DND-41 (cell line): ENCODE measurements around the gene CEP295NL.

Experiments used
- ATAC-seq: fragments of 200-7000 bp; cut with Tn5 transposase; 3 replicates; pipeline ENCODE4 v1.9.1; 2021; ENCODE audit warnings: low read depth; ENCODE audit not compliant: insufficient read depth
- DNase-seq: peaks from one replicate; pipeline ENCODE4 v3.0.0-alpha.2; 2020
- H2AFZ ChIP-seq: 2 replicates; pipeline ENCODE4 v1.6.0; 2012; ENCODE audit warnings: low read depth, low read length
- H3K27ac ChIP-seq: 2 replicates; pipeline ENCODE4 v1.5.1; 2012; ENCODE audit warnings: low read length, inconsistent platforms
- H3K27me3 ChIP-seq: fragments of 200-600 bp; sonication (generic); 2 replicates; pipeline ENCODE4 v1.6.0; 2012; ENCODE audit warnings: low read length, mild to moderate bottlenecking, inconsistent platforms; ENCODE audit not compliant: insufficient read depth, poor library complexity
- H3K36me3 ChIP-seq: 2 replicates; pipeline ENCODE4 v1.5.1; 2012; ENCODE audit warnings: low read length, inconsistent platforms; ENCODE audit not compliant: insufficient read depth
- H3K4me1 ChIP-seq: 2 replicates; pipeline ENCODE4 v1.5.1; 2012; ENCODE audit warnings: mild to moderate bottlenecking, low read length; ENCODE audit not compliant: insufficient read depth
- H3K4me2 ChIP-seq: 2 replicates; pipeline ENCODE4 v1.6.0; 2012; ENCODE audit warnings: mild to moderate bottlenecking, moderate library complexity, low read length, inconsistent platforms; ENCODE audit not compliant: insufficient read depth
- H3K4me3 ChIP-seq, 2 experiments: fragments of 200-600 bp in 1 of 2; shearing (Covaris generic) in 1 of 2; 2 replicates each; pipeline ENCODE4 v1.5.1; 2012 to 2016; ENCODE audit warnings: inconsistent platforms in 2 of 2, low read length in 2 of 2, mild to moderate bottlenecking in 2 of 2, low read depth in 1 of 2, moderate library complexity in 1 of 2
- H3K79me2 ChIP-seq: 2 replicates; pipeline ENCODE4 v1.6.0; 2012; ENCODE audit warnings: low read length, inconsistent platforms; ENCODE audit not compliant: insufficient read depth
- H3K9ac ChIP-seq: 2 replicates; pipeline ENCODE4 v1.6.0; 2012; ENCODE audit warnings: low read depth, mild to moderate bottlenecking, inconsistent platforms, low read length, moderate library complexity
- H3K9me3 ChIP-seq: 2 replicates; pipeline ENCODE4 v1.5.1; 2012; ENCODE audit warnings: low read length, moderate library complexity, mild to moderate bottlenecking, inconsistent platforms; ENCODE audit not compliant: insufficient read depth, severe bottlenecking
- H4K20me1 ChIP-seq: 2 replicates; pipeline ENCODE4 v1.6.0; 2012; ENCODE audit warnings: low read length; ENCODE audit not compliant: insufficient read depth
- EZH2 ChIP-seq: IDR thresholded peaks from 3 replicates; pipeline ENCODE4 v1.6.1; 2012; ENCODE audit warnings: borderline replicate concordance, low read depth, mild to moderate bottlenecking, moderate library complexity, low read length, inconsistent platforms; ENCODE audit not compliant: severe bottlenecking
- TF ChIP-seq, protein P1 (sequence below): IDR thresholded peaks from 2 replicates; pipeline ENCODE4 v1.5.1; 2012; ENCODE audit warnings: borderline replicate concordance, low read length, moderate library complexity, mild to moderate bottlenecking; ENCODE audit not compliant: poor library complexity, severe bottlenecking; ENCODE audit errors: extremely low read depth

CEP295NL gene

DNA sequence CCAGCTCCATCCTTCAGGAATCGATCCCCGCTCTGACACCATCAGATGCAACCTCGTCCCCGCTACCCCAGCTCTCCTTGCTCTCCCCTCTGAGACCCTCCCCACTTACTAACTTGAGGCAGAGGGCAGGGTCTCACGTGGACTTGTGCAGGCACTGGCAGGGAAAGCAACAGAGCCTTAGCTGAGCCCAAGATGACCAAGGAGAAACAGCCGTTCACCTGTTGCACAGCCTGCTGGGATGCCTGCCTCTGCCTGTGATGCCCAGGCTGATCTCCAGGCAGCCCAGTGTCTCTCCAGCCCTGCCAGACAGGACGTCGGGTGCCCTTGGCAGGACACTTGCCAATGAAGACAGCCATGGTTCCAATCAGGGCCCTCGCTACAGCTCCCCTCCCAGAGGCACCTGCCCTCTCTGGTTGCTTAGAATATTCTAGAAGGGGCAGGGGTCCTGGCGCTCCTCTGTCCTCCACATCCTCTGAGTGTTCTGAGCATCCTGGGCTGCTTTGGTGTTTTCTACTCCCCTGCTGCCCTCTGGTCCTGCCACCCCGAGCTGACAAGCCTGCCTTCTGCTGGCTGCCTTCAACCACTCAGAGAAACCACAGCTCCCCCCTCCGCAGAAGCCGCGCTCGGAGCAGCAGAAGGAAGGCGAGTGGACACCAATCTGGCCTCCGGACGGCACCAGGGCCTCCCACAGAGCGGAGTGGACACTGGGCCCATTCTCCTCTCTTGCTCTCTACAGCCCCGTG, 6.7 kb downstream of the CEP295NL start:
- H3K36me3 ChIP-seq = no peaks in the 10 kb centered on the region
- DNase-seq = no peak
- H3K79me2 ChIP-seq = no peaks in the 10 kb centered on the region
- H3K27me3 ChIP-seq = no peaks in the 10 kb centered on the region
- no peak for TF ChIP-seq EZH2
- TF ChIP-seq, protein P1, sequence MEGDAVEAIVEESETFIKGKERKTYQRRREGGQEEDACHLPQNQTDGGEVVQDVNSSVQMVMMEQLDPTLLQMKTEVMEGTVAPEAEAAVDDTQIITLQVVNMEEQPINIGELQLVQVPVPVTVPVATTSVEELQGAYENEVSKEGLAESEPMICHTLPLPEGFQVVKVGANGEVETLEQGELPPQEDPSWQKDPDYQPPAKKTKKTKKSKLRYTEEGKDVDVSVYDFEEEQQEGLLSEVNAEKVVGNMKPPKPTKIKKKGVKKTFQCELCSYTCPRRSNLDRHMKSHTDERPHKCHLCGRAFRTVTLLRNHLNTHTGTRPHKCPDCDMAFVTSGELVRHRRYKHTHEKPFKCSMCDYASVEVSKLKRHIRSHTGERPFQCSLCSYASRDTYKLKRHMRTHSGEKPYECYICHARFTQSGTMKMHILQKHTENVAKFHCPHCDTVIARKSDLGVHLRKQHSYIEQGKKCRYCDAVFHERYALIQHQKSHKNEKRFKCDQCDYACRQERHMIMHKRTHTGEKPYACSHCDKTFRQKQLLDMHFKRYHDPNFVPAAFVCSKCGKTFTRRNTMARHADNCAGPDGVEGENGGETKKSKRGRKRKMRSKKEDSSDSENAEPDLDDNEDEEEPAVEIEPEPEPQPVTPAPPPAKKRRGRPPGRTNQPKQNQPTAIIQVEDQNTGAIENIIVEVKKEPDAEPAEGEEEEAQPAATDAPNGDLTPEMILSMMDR = no peak
- H3K4me1 ChIP-seq = no peaks in the 10 kb centered on the region
- H3K27ac ChIP-seq = no peak overlapping the region
- no peak overlapping the region for H2AFZ ChIP-seq
- H3K4me2 ChIP-seq = no peak overlapping the region
- no peak overlapping the region for H3K9ac ChIP-seq
- no peaks in the 10 kb centered on the region; the same call in 1 of the 2 replicates for H4K20me1 ChIP-seq
- no peaks in the 10 kb centered on the region for H3K9me3 ChIP-seq
- H3K4me3 ChIP-seq = no peak overlapping the region
- no peak for ATAC-seq

DNA sequence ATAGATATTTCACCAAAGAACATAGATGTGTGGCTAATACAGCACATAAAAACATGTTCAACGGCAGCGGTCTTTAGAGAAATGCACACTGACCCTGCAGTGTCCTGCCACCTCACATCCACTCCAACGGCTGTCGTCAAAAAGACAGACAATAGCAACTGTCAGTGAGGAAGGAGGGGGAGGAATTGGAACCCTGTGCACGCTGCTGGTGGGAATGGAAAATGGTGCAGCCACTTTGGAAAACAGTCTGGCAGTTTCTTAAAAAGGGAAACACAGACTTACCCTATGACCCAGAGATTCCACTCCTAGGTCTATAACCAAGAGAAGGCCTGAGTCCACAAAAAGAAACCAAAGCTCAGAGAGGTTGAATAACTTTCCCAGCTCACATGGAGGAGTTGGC, 7.7 kb downstream of the CEP295NL start:
- H3K27me3 ChIP-seq = no peaks in the 10 kb centered on the region
- TF ChIP-seq EZH2 = no peak
- TF ChIP-seq, protein P1 = no peak
- H3K4me3 ChIP-seq = no peak overlapping the region
- H3K4me2 ChIP-seq = no peak overlapping the region
- H4K20me1 ChIP-seq = no peaks in the 10 kb centered on the region; the same call in 1 of the 2 replicates
- no peaks in the 10 kb centered on the region for H3K79me2 ChIP-seq
- no peak overlapping the region for H2AFZ ChIP-seq
- H3K9ac ChIP-seq = no peak overlapping the region
- H3K4me1 ChIP-seq = no peaks in the 10 kb centered on the region
- no peak overlapping the region for H3K27ac ChIP-seq
- ATAC-seq (no peak), DNase-seq (no peak)
- H3K9me3 ChIP-seq = no peaks in the 10 kb centered on the region
- no peaks in the 10 kb centered on the region for H3K36me3 ChIP-seq

DNA sequence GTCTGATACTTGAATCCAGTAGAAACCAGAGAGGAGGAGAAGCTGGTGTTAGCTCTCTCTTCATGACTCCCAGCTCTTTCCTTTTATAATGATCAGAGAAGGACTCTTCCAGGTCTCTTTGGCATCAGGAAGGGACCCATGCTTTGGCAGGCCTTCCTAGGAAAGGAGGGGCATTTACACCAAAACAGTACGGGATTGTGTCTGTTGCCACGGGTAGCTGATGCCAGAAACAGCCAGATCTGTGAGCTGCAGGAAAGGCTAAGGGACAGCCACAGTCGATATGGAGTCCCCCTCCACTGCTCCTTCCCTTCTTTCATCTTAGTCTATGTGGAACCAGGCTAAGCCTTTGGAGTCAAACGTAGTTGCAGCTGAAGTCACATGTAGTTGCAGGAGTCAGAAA, 9.3 kb downstream of the CEP295NL start:
- Histone ChIP-seq H3K79me2 (no peaks in the 10 kb centered on the region), H2AFZ (no peak overlapping the region), H3K4me2 (no peak overlapping the region), H3K27ac (no peak overlapping the region), H3K36me3 (no peaks in the 10 kb centered on the region), H4K20me1 (no peaks in the 10 kb centered on the region; the same call in 1 of the 2 replicates), H3K9me3 (no peaks in the 10 kb centered on the region), H3K9ac (no peak overlapping the region), H3K27me3 (no peaks in the 10 kb centered on the region), H3K4me3 (no peak overlapping the region), H3K4me1 (no peaks in the 10 kb centered on the region)
- no peak for ATAC-seq
- DNase-seq = no peak
- TF ChIP-seq EZH2 = no peak
- TF ChIP-seq, protein P1 = no peak
